Kidney (tissue), 14 donors: ENCODE measurements around the gene NID2. TPM values are rescaled to one million over a fixed set of nuclear protein-coding genes. Genes with fewer than 3 reads are reported as not detected.

Source experiments
- DNase-seq, 5 donors: peaks; one replicate each; pipeline ENCODE4 v3.0.0-alpha.2; 2013 to 2020
- FAIRE-seq: peaks from 2 replicates; lab custom pipeline; 2012; peaks lifted over from hg19 to GRCh38; lab: Jason Lieb, UNC
- H3K27ac ChIP-seq, 2 donors: one replicate each; pipeline ENCODE4 v1.7.0; 2013; ENCODE audit warnings: low read depth in 2 of 2, low read length in 2 of 2, inconsistent platforms in 1 of 2
- H3K27me3 ChIP-seq: one replicate; pipeline ENCODE4 v1.7.1; 2013; ENCODE audit warnings: low read length, inconsistent platforms; ENCODE audit not compliant: control insufficient read depth, insufficient read depth
- H3K36me3 ChIP-seq, 3 donors: one replicate each; pipeline versions ENCODE4 v1.7.0 to v1.7.1; 2013; ENCODE audit warnings: low read length in 3 of 3, control low read depth in 1 of 3, inconsistent platforms in 1 of 3; ENCODE audit not compliant: insufficient read depth in 3 of 3, control insufficient read depth in 2 of 3
- H3K4me1 ChIP-seq, 3 donors: one replicate each; pipeline versions ENCODE4 v1.7.0 to v1.7.1; 2013; ENCODE audit warnings: low read length in 3 of 3, inconsistent platforms in 1 of 3, low read depth in 1 of 3; ENCODE audit not compliant: control insufficient read depth in 2 of 3, insufficient read depth in 2 of 3
- H3K4me3 ChIP-seq, 3 donors: one replicate each; pipeline versions ENCODE4 v1.7.0 to v1.8.1; 2013; ENCODE audit warnings: low read length in 3 of 3, control low read depth in 1 of 3, inconsistent platforms in 1 of 3
- H3K9ac ChIP-seq, 3 donors: one replicate each; pipeline versions ENCODE4 v1.7.0 to v1.7.1; 2013; ENCODE audit warnings: low read length in 3 of 3, control low read depth in 1 of 3, inconsistent platforms in 1 of 3
- H3K9me3 ChIP-seq, 3 donors: one replicate each; pipeline versions ENCODE4 v1.7.0 to v1.7.1; 2013; ENCODE audit warnings: low read length in 3 of 3, control low read depth in 1 of 3, inconsistent platforms in 1 of 3; ENCODE audit not compliant: control insufficient read depth in 2 of 3, insufficient read depth in 1 of 3
- intact Hi-C: fragments of 100-400 bp; cut with DNase I; formaldehyde crosslinking; loops from one replicate; pipeline ENCODE4 v1.11.1; 2022
- polyA plus RNA-seq: library from polyadenylated mRNA; stranded (reverse); fragments of 350-450 nt; fragmentation: Illumina TruSeq; extraction: RNeasy Lipid Tissue Mini Kit (QIAGEN cat#74804); gene quantifications from one replicate; pipeline ENCODE4 v1.2.3, GENCODE V29; 2014; ENCODE audit warnings: low read depth, low replicate concordance; ENCODE audit not compliant: insufficient read depth
- total RNA-seq: library from RNA; stranded (reverse); fragmentation: NEBNext Ultra II Directional; extraction: Animal tissue kit (Norgen Biotek cat#: 25700); gene quantifications from one replicate; pipeline ENCODE4 v1.2.1, GENCODE V29; 2021
- TF ChIP-seq, protein P1 (sequence below): IDR thresholded peaks from 3 replicates; pipeline ENCODE4 v1.5.1; 2012; ENCODE audit warnings: mild to moderate bottlenecking, moderate library complexity, borderline replicate concordance; ENCODE audit not compliant: insufficient read depth; ENCODE audit errors: extremely low read depth
- donor health status: control.
- donor health status: control.
- donor health status: control.
- donor health status: control.
- donor health status: control.
- donor health status: DM: yes; HTN: yes; CAD: no.
- donor health status: Normal renal cell carcinoma (clear cell type).

NID2 gene
- total and polyA plus RNA-seq, 2 donors from 2014 or later: 7.1 to 37.7 TPM

DNA sequence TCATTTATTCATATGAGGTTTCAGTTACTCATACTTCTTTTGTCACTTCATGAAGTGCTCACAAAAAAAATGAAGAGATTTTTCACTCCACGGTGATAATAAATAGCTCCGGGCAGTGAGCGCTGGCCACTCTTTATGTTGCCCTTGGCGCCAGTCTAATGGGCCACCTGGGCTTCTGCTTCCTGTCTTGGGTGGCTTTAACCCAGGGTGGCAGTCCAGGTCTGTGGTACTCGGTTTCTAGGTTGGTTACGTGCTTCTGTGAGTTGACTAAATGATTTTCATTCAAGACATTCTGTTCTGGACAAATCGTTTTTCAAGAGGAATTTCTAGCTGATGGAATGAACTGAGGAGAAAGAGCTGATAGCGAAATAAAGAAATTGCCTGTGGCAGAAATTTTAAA is 34.6 kb upstream of the NID2 start:
- H3K27me3 ChIP-seq: no peaks in the 10 kb centered on the region

DNA sequence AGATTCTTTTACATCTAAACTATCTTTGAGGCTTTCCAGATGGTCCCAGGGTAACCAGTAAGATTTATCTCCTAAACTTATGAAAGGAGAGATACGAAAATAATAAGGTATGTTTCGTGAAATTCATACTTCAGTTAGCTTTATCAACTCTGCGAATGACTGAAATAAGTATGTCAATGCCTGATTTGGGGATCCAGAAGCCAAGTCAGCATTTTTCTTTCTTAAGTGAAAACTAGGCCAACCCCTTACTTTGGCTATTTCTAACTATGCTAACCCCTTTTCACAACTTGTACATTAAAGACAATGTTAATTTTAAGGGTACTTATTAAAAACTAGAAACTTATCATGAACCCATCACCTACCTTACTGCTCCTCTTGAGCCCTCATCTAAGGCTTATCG is 26.9 kb upstream of the NID2 start:
- DNase-seq: no peak
- H3K9ac ChIP-seq: no peak overlapping the region
- H3K4me3 ChIP-seq: no peak overlapping the region
- no peaks in the 10 kb centered on the region for H3K4me1 ChIP-seq
- intact Hi-C loops: no loop called here
- H3K27me3 ChIP-seq: no peaks in the 10 kb centered on the region
- no peaks in the 10 kb centered on the region for H3K36me3 ChIP-seq
- no peak overlapping the region for H3K27ac ChIP-seq
- FAIRE-seq: no peak
- TF ChIP-seq, protein P1, sequence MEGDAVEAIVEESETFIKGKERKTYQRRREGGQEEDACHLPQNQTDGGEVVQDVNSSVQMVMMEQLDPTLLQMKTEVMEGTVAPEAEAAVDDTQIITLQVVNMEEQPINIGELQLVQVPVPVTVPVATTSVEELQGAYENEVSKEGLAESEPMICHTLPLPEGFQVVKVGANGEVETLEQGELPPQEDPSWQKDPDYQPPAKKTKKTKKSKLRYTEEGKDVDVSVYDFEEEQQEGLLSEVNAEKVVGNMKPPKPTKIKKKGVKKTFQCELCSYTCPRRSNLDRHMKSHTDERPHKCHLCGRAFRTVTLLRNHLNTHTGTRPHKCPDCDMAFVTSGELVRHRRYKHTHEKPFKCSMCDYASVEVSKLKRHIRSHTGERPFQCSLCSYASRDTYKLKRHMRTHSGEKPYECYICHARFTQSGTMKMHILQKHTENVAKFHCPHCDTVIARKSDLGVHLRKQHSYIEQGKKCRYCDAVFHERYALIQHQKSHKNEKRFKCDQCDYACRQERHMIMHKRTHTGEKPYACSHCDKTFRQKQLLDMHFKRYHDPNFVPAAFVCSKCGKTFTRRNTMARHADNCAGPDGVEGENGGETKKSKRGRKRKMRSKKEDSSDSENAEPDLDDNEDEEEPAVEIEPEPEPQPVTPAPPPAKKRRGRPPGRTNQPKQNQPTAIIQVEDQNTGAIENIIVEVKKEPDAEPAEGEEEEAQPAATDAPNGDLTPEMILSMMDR: no peak
- no peaks in the 10 kb centered on the region for H3K9me3 ChIP-seq

More for the DNA sequence above, 34.6 kb upstream of the NID2 start:
- TF ChIP-seq, protein P1: no peak
- intact Hi-C loops: no loop called here
- Histone ChIP-seq H3K4me1 (peaks cover 0 to 7% (median 0%) of the 10 kb centered on the region in 3 donors), H3K4me3 (no peak overlapping the region), H3K9me3 (no peaks in the 10 kb centered on the region), H3K36me3 (no peaks in the 10 kb centered on the region), H3K9ac (no peak overlapping the region), H3K27ac (no peak overlapping the region)
- DNase-seq: no peak
- no peak for FAIRE-seq

DNA sequence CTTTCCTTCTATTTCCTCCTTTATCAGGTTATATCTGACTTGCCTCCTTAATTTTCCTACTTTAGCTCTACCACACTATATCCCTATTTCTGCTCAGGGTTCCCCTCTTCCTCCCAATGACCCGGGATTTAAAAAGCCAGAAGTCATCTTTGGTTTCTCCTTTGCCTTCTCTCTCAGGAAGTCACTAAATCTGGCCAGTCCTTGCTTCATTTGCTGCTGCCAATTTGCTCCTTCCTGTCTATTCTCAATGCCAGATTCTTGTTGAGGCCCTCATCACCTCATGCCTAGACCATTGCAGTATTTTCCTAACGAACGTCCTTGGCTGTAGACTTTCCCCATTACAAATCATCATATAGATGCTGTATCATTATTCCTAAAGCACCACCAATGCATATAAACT is 26.5 kb upstream of the NID2 start:
- no peak for DNase-seq
- H3K4me1 ChIP-seq: no peaks in the 10 kb centered on the region
- no peak overlapping the region for H3K9ac ChIP-seq
- intact Hi-C loops: no loop called here
- H3K4me3 ChIP-seq: no peak overlapping the region
- no peak overlapping the region for H3K27ac ChIP-seq
- no peaks in the 10 kb centered on the region for H3K36me3 ChIP-seq
- no peaks in the 10 kb centered on the region for H3K27me3 ChIP-seq
- FAIRE-seq: no peak
- no peaks in the 10 kb centered on the region for H3K9me3 ChIP-seq
- TF ChIP-seq, protein P1: no peak

DNA sequence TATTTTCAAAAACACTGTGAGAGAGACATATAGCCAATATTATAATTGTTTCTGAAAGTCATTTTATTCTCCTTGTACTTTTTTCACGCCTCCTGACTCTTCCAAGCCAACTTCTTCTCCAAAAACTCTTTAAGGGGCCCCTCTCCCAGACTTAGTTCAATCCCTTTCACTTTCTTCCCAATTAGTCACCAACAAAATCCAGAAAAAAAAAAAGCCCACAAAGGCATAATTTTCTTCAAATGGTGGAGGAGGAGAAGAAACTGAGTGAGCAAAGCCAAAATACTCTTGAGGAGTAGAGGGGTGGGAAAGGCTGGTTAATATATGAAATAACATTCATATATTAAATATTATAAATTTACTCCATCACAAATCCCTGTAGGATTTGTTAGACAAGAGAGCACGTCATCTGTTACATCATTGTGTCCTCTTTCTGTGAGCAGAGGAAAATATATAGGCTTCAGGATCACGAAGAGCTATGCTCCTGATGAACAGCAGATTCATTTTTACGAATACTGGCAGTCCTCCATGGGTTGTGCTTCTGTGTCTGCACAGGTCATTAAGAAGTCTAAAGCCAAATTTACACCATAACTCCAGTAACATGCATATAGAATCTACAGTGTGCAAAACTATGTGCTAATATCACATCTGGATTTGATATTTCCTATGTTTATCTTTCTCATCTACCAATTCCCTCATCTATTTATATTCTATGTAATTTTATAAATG is 25.9 kb upstream of the NID2 start:
- Histone ChIP-seq H3K9me3 (no peaks in the 10 kb centered on the region), H3K27me3 (no peaks in the 10 kb centered on the region), H3K4me3 (no peak overlapping the region), H3K36me3 (no peaks in the 10 kb centered on the region), H3K4me1 (no peaks in the 10 kb centered on the region), H3K27ac (no peak overlapping the region), H3K9ac (no peak overlapping the region)
- DNase-seq: no peak
- intact Hi-C loops: no loop called here
- FAIRE-seq: no peak
- TF ChIP-seq, protein P1: no peak
